Measurements from ENCODE around the gene DGKE. TPM values are rescaled to one million over a fixed set of nuclear protein-coding genes. Genes with fewer than 3 reads are reported as not detected.

The DGKE gene
- polyA plus RNA-seq, 1 donor from 2014 or later = 16.6 TPM

- no peak for TF ChIP-seq EZH2 (IDR thresholded peaks at IDR 0.05; ENCODE audit: borderline replicate concordance, insufficient read depth, low read length, poor library complexity, severe bottlenecking)
- no peak for TF ChIP-seq RAD21 (conservative IDR thresholded peaks at IDR 0.05)
- TF ChIP-seq EP300 (conservative IDR thresholded peaks at IDR 0.05; ENCODE audit: poor library complexity, severe bottlenecking) = no peak
- TF ChIP-seq TAF1 (IDR thresholded peaks at IDR 0.05; ENCODE audit: low read depth) = no peak
- TF ChIP-seq MXI1 (conservative IDR thresholded peaks at IDR 0.05; ENCODE audit: poor library complexity, severe bottlenecking) = no peak
- no peak for TF ChIP-seq SMC3 (conservative IDR thresholded peaks at IDR 0.05; ENCODE audit: poor library complexity)
- no peak for TF ChIP-seq POLR2AphosphoS5 (IDR thresholded peaks at IDR 0.05)
- no peak for TF ChIP-seq CTCF (IDR thresholded peaks at IDR 0.05; ENCODE audit: poor library complexity, severe bottlenecking)
- TF ChIP-seq REST (IDR thresholded peaks at IDR 0.05; ENCODE audit: borderline replicate concordance) = no peak
Observed at GRCh38 chr17:56917559-56918296, 83.8 kb downstream of the DGKE start.

GRCh38 chr17:56918916-56919315 lies 85.0 kb downstream of the DGKE start:
- H3F3A ChIP-seq (ENCODE audit: insufficient read depth, low read length, poor library complexity, severe bottlenecking) = no peaks in the 10 kb centered on the region
- no peak overlapping the region for H3K4me3 ChIP-seq (ENCODE audit: low read length)
- H3K36me3 ChIP-seq (ENCODE audit: insufficient read depth, low read length) = no peaks in the 10 kb centered on the region

More at GRCh38 chr17:56917559-56918296, 83.8 kb downstream of the DGKE start:
- H3K4me2 ChIP-seq (ENCODE audit: low read length) = no peak overlapping the region
- no peaks in the 10 kb centered on the region for H3K9me2 ChIP-seq (ENCODE audit: insufficient read depth, low read length)
- H3K27me3 ChIP-seq (ENCODE audit: insufficient read depth, low read depth, low read length) = peaks cover 29% of the 10 kb centered on the region
- H4K20me1 ChIP-seq (ENCODE audit: insufficient read depth) = no peaks in the 10 kb centered on the region
- no peak overlapping the region for H2AFZ ChIP-seq (ENCODE audit: low read depth, low read length)
- H3K36me3 ChIP-seq (ENCODE audit: insufficient read depth, low read length) = no peaks in the 10 kb centered on the region
- H3K79me2 ChIP-seq (replicated peaks; ENCODE audit: insufficient read depth, low read length) = no peaks in the 10 kb centered on the region
- no peak overlapping the region for H3K9ac ChIP-seq (ENCODE audit: low read length)
- no peak overlapping the region for H3K4me3 ChIP-seq (ENCODE audit: low read length)
- no peak overlapping the region for H3K27ac ChIP-seq (ENCODE audit: low read length)
- H3K9me3 ChIP-seq (ENCODE audit: low read length) = no peaks in the 10 kb centered on the region
- H3F3A ChIP-seq (ENCODE audit: insufficient read depth, low read length, poor library complexity, severe bottlenecking) = no peaks in the 10 kb centered on the region

More at GRCh38 chr17:56918916-56919315, 85.0 kb downstream of the DGKE start:
- Histone ChIP-seq H3K27me3 (ENCODE audit: insufficient read depth, low read depth, low read length) (peaks cover 17% of the 10 kb centered on the region), H3K9ac (ENCODE audit: low read length) (no peak overlapping the region), H3K9me2 (ENCODE audit: insufficient read depth, low read length) (no peaks in the 10 kb centered on the region), H2AFZ (ENCODE audit: low read depth, low read length) (no peak overlapping the region), H3K79me2 (replicated peaks; ENCODE audit: insufficient read depth, low read length) (no peaks in the 10 kb centered on the region), H3K27ac (ENCODE audit: low read length) (no peak overlapping the region), H3K4me2 (ENCODE audit: low read length) (no peak overlapping the region), H4K20me1 (ENCODE audit: insufficient read depth) (no peaks in the 10 kb centered on the region), H3K9me3 (ENCODE audit: low read length) (no peaks in the 10 kb centered on the region)
- TF ChIP-seq RAD21 (conservative IDR thresholded peaks at IDR 0.05) (no peak), MXI1 (conservative IDR thresholded peaks at IDR 0.05; ENCODE audit: poor library complexity, severe bottlenecking) (no peak), CTCF (IDR thresholded peaks at IDR 0.05; ENCODE audit: poor library complexity, severe bottlenecking) (no peak), REST (IDR thresholded peaks at IDR 0.05; ENCODE audit: borderline replicate concordance) (no peak), SMC3 (conservative IDR thresholded peaks at IDR 0.05; ENCODE audit: poor library complexity) (no peak), EP300 (conservative IDR thresholded peaks at IDR 0.05; ENCODE audit: poor library complexity, severe bottlenecking) (no peak), TAF1 (IDR thresholded peaks at IDR 0.05; ENCODE audit: low read depth) (no peak), POLR2AphosphoS5 (IDR thresholded peaks at IDR 0.05) (no peak), EZH2 (IDR thresholded peaks at IDR 0.05; ENCODE audit: borderline replicate concordance, insufficient read depth, low read length, poor library complexity, severe bottlenecking) (no peak)

Data from neural cell (in vitro differentiated cells).